AG04450 (cell line): ENCODE measurements around the gene HIP1. TPM values are rescaled to one million over a fixed set of nuclear protein-coding genes. Genes with fewer than 3 reads are reported as not detected.
"Not testable (repeated sequence)": the region's sequence is repeated elsewhere in the genome, so short reads cannot be mapped to it uniquely, and the experiment has no call there.

ENCODE experiments used
- CTCF ChIA-PET: fragments of 300-600, 350-600 bp; formaldehyde crosslinking; extraction: SDS; loops from one replicate; lab custom pipeline; 2022; ENCODE audit warnings: antibody characterized with exemption, inconsistent platforms; lab: Charles Lee
- POLR2A ChIA-PET: fragments of 350-600 bp; formaldehyde crosslinking; extraction: SDS; loops from one replicate; lab custom pipeline; 2021; ENCODE audit warnings: antibody characterized with exemption, inconsistent platforms; lab: Yijun Ruan, JAX
- DNase-seq: peaks from one replicate; pipeline ENCODE4 v3.0.0-alpha.2; 2011; ENCODE audit warnings: low read depth, low spot score
- H3K27ac ChIP-seq: one replicate; pipeline ENCODE4 v1.5.1; 2012; ENCODE audit warnings: low read depth, low read length, control low read depth
- H3K27me3 ChIP-seq: one replicate; pipeline ENCODE4 v1.6.0; 2012; ENCODE audit warnings: low read length; ENCODE audit not compliant: control insufficient read depth, insufficient read depth
- H3K4me3 ChIP-seq: 2 replicates; pipeline ENCODE4 v1.5.1; 2011; ENCODE audit warnings: mild to moderate bottlenecking, low read depth, low read length, control low read depth
- H3K9me3 ChIP-seq: 2 replicates; pipeline ENCODE4 v1.5.1; 2012; ENCODE audit warnings: low read length; ENCODE audit not compliant: control insufficient read depth, insufficient read depth
- polyA plus RNA-seq: library from polyadenylated mRNA; depleted of rRNA; stranded (reverse); fragments of >200 nt; gene quantifications from 2 replicates; pipeline ENCODE4 v1.2.3, GENCODE V29; 2011
- TF ChIP-seq, protein P1 (sequence below): IDR thresholded peaks from 2 replicates; pipeline ENCODE4 v1.5.1; 2011; ENCODE audit warnings: low read depth, low read length, control low read depth, inconsistent platforms

HIP1 gene
- polyA plus RNA-seq, 1 experiment = 13.7 TPM

DNA sequence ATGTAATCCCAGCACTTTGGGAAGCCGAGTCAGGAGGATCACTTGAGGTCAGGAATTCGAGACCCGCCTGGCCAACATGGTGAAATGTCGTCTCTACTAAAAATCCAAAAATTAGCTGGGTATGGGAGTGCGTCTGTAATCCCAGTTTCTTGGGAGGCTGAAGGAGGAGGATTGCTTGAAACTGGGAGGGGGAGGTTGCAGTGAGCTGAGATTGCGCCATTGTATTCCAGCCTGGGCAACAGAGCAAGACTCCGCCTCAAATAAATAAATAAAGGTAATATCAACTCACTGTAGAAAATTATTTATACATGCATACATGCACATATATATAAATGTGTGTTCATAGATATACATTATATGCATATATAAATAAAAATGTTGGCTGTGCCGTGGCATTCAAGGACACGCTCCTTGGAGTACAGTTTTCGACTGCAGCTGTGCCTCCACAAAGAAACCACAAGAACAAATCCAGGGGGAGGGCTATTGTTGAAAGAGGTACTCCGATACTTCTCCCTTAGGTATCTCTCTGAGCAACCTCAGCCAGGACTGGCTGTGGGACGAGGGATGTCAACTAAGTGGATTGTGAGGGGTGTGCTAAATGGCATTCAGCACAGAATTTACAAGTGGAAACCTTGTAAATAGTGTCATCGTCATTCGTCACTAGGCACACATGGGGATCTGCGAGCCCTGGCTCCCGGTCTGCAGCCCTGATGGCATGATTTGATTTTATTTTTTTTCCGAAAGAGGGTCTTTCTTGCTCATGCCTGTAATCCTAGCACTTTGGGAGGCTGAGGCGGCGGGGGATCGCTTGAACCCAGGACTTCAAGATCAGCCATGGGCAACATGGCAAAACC is 49.3 kb downstream of the HIP1 start:
- Histone ChIP-seq H3K4me3 (no peak overlapping the region), H3K9me3 (no peaks in the 10 kb centered on the region), H3K27me3 (no peaks in the 10 kb centered on the region), H3K27ac (no peak overlapping the region)
- TF ChIP-seq, protein P1, sequence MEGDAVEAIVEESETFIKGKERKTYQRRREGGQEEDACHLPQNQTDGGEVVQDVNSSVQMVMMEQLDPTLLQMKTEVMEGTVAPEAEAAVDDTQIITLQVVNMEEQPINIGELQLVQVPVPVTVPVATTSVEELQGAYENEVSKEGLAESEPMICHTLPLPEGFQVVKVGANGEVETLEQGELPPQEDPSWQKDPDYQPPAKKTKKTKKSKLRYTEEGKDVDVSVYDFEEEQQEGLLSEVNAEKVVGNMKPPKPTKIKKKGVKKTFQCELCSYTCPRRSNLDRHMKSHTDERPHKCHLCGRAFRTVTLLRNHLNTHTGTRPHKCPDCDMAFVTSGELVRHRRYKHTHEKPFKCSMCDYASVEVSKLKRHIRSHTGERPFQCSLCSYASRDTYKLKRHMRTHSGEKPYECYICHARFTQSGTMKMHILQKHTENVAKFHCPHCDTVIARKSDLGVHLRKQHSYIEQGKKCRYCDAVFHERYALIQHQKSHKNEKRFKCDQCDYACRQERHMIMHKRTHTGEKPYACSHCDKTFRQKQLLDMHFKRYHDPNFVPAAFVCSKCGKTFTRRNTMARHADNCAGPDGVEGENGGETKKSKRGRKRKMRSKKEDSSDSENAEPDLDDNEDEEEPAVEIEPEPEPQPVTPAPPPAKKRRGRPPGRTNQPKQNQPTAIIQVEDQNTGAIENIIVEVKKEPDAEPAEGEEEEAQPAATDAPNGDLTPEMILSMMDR = no peak
- ChIA-PET POLR2A (no interaction called here), CTCF (no interaction called here)
- DNase-seq = no peak

DNA sequence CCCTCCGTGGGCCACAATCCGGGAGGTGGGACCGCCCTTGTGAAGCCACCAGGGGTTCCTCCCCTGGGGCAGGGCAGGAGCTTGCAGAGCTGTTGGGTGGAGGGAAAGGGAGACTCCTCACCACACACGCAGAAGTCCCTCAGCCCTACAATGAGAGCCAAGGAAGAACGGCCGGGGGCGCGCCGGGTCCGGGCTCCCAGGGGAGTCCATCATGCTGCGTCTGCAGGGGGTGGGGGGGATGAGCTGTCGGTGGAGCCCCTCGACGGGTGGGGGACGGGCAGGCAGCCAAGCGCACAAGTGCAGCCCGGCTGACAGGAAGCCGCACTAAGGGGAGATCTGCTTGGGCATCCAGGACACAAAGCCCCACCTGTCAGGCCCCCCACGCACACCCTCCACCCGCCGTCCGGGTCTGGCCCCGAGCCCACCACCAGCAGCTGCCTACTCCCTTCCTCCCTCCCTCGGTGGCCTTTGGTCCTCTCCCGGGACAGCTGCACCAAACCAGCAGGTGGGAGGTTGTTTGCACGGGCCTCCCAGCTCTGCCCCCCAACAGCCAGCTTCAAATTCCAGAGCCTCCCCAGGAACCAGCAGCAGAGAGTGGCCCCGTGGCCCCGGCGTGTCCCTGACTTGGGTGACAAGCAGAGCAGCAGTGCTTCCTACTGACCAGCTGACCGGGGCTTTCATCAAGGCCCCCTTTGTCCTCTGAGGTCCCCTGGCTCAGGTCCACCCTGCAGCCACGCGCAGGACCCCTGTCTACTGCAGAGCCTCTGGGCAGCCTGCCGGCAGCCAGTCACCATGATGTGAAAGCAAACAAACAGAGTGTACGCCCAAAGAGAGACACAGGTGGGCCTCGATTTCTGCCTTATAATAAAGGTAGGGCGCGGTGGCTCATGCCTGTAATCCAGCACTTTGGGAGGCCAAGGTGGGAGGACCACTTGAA is 50.3 kb downstream of the HIP1 start:
- ChIA-PET POLR2A (no interaction called here), CTCF (no interaction called here)
- Histone ChIP-seq H3K27me3 (no peaks in the 10 kb centered on the region), H3K9me3 (no peaks in the 10 kb centered on the region), H3K4me3 (no peak overlapping the region), H3K27ac (no peak overlapping the region)
- DNase-seq = no peak
- TF ChIP-seq, protein P1 = no peak

DNA sequence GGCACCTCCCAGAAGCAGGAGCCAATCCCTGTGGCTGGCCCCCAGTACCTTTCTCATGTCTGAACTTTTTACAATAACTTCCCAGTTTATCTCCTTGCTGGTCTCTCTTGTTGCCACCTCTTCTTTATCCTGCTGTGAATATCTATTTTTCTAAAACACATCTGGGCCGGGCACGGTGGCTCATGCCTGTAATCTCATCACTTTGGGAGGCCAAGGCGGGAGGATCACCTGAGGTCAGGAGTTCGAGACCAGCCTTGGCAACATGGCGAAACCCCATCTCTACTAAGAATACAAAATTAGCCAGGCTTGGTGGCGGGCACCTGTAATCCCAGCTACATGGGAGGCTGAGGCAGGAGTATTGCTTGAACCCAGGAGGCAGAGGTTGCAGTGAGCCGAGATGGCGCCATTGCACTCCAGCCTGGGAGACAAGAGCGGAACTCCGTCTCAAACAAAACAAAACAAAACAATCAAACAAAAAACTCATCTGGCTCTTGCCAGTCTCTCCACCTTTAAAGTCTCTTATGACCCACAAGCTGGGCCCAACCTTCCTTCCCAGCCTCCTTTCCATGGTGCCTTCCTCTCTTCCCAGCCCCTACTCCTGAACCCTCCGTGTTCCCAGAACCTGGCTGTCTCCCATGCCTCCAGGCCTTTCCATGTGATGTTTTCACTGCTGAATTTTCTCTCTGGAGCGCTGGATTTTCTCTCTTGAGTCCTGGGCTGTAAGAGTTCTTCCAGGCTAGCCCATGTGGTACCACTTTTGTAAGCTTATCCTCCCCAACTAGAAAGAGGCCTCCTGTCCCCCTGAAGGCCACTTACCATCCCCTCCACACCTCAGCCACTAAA is 51.3 kb downstream of the HIP1 start:
- TF ChIP-seq, protein P1 = no peak
- no peak for DNase-seq
- H3K9me3 ChIP-seq = no peaks in the 10 kb centered on the region
- ChIA-PET POLR2A (no interaction called here), CTCF (no interaction called here)
- no peak overlapping the region for H3K27ac ChIP-seq
- H3K4me3 ChIP-seq = no peak overlapping the region
- H3K27me3 ChIP-seq = no peaks in the 10 kb centered on the region

DNA sequence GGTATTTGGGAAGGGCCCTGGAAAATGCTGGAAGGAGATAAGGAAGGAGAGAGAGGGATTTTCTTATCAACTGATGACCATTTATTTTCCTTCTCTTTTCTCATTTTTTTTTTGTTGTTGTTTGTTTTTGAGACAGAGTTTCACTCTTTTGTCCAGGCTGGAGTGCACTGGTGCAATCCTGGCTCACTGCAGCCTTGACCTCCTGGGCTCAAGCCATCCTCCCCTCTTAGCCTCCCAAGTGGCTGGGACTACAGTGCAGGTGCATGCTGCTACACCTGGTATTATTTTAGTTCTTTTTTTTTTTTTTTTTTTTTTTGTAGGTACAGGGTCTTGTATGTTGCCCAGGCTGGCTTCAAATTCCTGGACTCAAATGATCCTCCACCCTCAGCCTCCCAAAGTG is 52.2 kb downstream of the HIP1 start:
- Histone ChIP-seq H3K9me3 (no peaks in the 10 kb centered on the region), H3K4me3 (no peak overlapping the region), H3K27ac (no peak overlapping the region), H3K27me3 (no peaks in the 10 kb centered on the region)
- TF ChIP-seq, protein P1 = no peak
- ChIA-PET CTCF (interaction anchor here (1.5 kb wide), 1 partner anchor 14 kb away, joined by 3 read pairs; no protein-coding TSS in a partner anchor), POLR2A (no interaction called here)
- DNase-seq = no peak

DNA sequence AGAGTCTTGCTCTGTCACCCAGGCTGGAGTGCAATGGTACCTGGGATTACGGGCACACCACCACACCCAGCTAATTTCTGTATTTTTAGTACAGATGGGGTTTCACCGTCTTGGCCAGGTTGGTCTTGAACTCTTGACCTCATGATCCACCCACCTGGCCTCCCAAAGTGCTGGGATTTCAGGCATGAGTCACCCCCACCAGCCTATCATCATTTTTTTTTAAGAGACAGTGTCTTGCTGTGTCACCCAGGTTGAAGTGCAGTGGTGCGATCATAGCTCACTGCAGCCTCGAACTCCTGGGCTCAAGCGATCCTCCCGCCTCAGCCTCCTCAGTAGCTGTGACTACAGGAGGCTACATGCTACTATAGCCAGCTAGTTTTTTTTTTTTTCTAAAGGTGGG is 56.7 kb downstream of the HIP1 start:
- POLR2A ChIA-PET = interaction anchor here (0.6 kb wide), 1 partner anchor 58 kb away, joined by 3 read pairs; no protein-coding TSS in a partner anchor

More for the DNA sequence above, 56.7 kb downstream of the HIP1 start:
- CTCF ChIA-PET, H3K9me3 ChIP-seq, H3K27me3 ChIP-seq, H3K27ac ChIP-seq, DNase-seq, H3K4me3 ChIP-seq: not testable (repeated sequence)
